ENCODE measurements around the gene ADO.
A peak's percentile ranks its signal among the peaks of the same experiment; 100 is the strongest.

Gene ADO

DNA sequence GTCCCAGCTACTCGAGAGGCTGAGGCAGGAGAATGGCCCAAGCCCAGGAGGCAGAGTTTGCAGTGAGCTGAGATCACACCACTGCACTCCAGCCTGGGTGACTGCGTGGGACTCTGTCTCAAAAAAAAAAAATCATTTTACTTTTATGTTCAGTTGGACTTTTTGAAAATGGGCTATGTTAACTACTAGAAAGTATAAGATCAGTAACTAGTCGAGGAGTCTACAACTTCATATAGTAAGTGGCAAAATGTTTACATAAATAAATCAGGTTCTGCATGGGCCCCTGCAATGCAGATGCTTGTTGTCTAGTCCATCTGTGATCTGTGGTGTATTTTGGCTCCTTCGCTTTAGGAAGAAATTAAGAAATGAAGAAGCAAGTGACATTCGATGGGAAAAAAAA is 12.3 kb upstream of the ADO start:
- DNase-seq (ENCODE audit: low read depth in 2 of 2) = no peak
- H3K4me3 ChIP-seq (replicated peaks in 1 of 2; ENCODE audit: low read depth in 2 of 2, low read length in 2 of 2) = no peak overlapping the region
- TF ChIP-seq, protein P1, sequence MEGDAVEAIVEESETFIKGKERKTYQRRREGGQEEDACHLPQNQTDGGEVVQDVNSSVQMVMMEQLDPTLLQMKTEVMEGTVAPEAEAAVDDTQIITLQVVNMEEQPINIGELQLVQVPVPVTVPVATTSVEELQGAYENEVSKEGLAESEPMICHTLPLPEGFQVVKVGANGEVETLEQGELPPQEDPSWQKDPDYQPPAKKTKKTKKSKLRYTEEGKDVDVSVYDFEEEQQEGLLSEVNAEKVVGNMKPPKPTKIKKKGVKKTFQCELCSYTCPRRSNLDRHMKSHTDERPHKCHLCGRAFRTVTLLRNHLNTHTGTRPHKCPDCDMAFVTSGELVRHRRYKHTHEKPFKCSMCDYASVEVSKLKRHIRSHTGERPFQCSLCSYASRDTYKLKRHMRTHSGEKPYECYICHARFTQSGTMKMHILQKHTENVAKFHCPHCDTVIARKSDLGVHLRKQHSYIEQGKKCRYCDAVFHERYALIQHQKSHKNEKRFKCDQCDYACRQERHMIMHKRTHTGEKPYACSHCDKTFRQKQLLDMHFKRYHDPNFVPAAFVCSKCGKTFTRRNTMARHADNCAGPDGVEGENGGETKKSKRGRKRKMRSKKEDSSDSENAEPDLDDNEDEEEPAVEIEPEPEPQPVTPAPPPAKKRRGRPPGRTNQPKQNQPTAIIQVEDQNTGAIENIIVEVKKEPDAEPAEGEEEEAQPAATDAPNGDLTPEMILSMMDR (IDR thresholded peaks at IDR 0.05; ENCODE audit: low read depth, low read length) = no peak

DNA sequence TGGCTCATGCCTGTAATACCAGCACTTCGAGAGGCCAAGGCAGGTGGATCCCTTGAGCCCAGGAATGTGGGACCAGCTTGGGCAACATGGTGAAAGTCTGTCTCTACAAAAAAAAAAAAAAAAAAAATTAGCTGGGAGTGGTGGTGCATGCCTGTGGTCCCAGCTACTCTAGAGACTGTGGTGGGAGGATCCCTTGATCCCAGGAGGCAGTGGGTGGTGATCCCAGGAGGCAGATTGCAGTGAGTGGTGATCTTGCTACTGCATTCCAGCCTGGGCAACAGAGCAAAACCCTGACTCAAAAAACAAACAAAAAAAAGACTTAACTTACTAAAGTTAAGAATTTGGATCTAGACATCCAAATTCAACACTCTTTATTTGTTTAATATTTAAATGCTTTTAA is 10.2 kb upstream of the ADO start:
- H3K4me3 ChIP-seq (replicated peaks in 1 of 2; ENCODE audit: low read depth in 2 of 2, low read length in 2 of 2) = no peak overlapping the region
- peak in 1 of 2 donors; percentile 70 for DNase-seq (ENCODE audit: low read depth in 2 of 2)
- TF ChIP-seq, protein P1 (IDR thresholded peaks at IDR 0.05; ENCODE audit: low read depth, low read length) = no peak

DNA sequence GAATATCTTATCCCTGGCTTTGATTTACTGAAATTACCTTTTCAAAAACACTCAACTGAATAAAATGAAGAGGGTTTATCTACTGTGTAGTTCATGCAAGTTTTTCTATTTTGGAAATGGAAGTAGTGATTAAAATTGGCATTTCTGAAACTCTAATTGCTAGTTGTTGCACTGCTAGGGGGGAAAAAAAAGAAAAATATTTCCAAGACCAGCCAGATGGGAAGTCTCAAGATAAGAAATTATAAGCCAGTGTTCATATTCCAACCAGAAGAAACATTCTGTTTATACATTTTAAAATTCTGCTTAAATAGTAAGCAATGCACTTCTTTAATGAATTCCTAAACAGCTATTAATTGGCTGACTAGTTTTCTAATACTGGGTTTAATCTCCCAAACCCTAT is 9.4 kb upstream of the ADO start:
- DNase-seq (ENCODE audit: low read depth in 2 of 2) = no peak
- H3K4me3 ChIP-seq (replicated peaks in 1 of 2; ENCODE audit: low read depth in 2 of 2, low read length in 2 of 2) = no peak overlapping the region
- TF ChIP-seq, protein P1 (IDR thresholded peaks at IDR 0.05; ENCODE audit: low read depth, low read length) = no peak

DNA sequence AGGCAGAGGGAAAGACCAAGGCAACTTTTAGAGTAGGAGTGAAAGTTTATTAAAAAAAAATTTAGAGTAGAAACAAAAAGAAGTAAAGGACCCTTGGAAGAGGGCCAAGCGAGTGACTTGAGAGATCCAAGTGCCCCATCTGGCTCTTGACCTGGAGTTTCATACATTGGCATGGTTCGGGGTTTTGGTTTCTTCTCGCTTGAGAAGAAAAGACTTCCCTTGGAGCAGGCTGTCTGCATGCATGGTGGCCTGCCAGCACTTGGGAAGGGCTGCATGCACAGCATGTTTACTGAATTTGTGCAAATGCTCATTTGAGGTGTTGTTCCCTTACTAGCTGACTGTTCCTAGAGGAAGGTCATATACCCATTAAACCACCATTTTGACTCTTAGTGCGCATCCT is 8.8 kb upstream of the ADO start:
- DNase-seq (ENCODE audit: low read depth in 2 of 2) = no peak

DNA sequence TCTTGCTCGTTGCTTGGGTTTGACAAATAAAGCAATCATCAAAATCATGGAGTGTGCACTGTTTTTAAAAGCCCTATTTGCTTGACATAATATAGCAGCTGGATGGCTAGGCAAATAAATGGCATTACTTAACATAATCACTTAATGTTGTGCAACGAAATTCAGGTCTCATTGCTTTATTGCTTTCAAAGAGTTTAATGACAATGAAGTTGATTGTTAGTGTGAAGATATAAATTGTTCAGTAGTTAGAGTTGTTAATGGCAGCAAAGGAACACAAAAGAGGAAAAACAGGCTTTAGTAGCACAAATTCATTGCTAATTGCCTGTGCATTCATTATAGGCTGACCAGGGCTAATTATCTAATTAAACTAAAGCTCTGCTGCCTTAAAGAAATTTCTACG is 7.6 kb upstream of the ADO start:
- DNase-seq (ENCODE audit: low read depth in 2 of 2) = no peak
- TF ChIP-seq, protein P1 (IDR thresholded peaks at IDR 0.05; ENCODE audit: low read depth, low read length) = no peak
- no peak overlapping the region for H3K4me3 ChIP-seq (replicated peaks in 1 of 2; ENCODE audit: low read depth in 2 of 2, low read length in 2 of 2)

More for the DNA sequence above, 8.8 kb upstream of the ADO start:
- TF ChIP-seq, protein P1 (IDR thresholded peaks at IDR 0.05; ENCODE audit: low read depth, low read length) = no peak
- no peak overlapping the region for H3K4me3 ChIP-seq (replicated peaks in 1 of 2; ENCODE audit: low read depth in 2 of 2, low read length in 2 of 2)

DNA sequence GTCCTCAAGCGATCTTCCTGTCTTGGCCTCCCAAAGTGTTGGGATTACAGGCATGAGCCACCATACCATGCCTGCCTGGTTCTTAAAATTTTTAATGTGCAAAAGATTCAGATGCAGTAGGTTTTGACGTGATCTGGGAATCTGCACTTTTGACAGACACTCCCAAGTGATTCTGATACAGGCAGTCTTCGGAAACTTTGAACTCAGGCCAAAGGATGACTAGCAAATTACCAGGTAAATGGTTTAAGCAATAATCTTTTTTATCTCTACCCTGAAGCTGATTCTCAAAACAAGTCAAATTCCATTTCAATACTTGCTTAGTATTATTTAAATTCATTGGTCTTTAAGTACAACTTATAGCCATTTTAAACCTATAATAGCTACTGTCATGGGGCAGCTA is 2.6 kb upstream of the ADO start:
- H3K4me3 ChIP-seq (replicated peaks in 1 of 2; ENCODE audit: low read depth in 2 of 2, low read length in 2 of 2) = no peak overlapping the region
- TF ChIP-seq, protein P1 (IDR thresholded peaks at IDR 0.05; ENCODE audit: low read depth, low read length) = no peak

DNA sequence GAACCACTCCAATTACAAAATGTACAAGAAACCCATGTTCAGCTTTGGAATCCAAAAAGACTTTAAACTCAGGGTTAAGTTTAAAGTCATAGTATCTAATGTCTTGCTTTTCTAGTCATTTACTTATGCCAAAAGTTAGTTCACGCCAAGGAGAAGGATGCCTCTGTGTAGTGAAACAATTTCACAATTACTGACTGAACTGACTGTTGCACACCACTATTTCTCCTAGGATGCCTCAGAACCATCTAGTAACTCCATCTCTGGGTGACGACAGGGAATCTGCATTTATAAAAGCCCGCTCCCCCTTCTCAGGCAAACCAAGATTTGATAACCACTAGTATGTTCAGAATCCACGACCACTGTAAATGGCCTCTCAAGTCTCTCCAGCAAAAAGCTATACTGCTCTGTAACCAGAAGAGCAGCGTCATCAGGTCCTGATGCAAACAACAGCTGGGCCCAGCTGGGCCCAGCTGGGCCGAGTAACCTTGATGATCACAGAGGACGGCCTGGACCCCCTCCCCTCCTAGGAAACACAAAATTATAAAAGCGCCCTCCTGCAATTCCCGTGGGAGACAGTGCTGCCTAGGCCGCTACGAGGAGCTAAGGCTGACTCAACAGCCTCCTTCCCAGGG is 680 bp upstream of the ADO start:
- TF ChIP-seq, protein P1 (IDR thresholded peaks at IDR 0.05; ENCODE audit: low read depth, low read length) = no peak
- peak in 1 of 2 donors; percentile 27 for DNase-seq (ENCODE audit: low read depth in 2 of 2)
- H3K4me3 ChIP-seq (replicated peaks in 1 of 2; ENCODE audit: low read depth in 2 of 2, low read length in 2 of 2) = peak overlapping the region; percentile 65 to 96

More for the DNA sequence above, 2.6 kb upstream of the ADO start:
- DNase-seq (ENCODE audit: low read depth in 2 of 2) = no peak
